ENCODE data around the gene SLC25A29.

SLC25A29 gene

GRCh38 chr14:100252684-100253083 is 53.6 kb downstream of the SLC25A29 start:
- DNase-seq (ENCODE audit: low spot score): no peak
- in situ Hi-C loops (cut with MboI; ENCODE audit: low sequenced_read_pairs, unreplicated experiment): no loop called here
- no peak for TF ChIP-seq CTCF (IDR thresholded peaks at IDR 0.05; ENCODE audit: borderline replicate concordance, control extremely low read depth, extremely low read depth, insufficient read depth, missing control alignments)

- no peak for DNase-seq (ENCODE audit: low spot score)
- no peak for TF ChIP-seq CTCF (IDR thresholded peaks at IDR 0.05; ENCODE audit: borderline replicate concordance, control extremely low read depth, extremely low read depth, insufficient read depth, missing control alignments)
- in situ Hi-C loops (cut with MboI; ENCODE audit: low sequenced_read_pairs, unreplicated experiment): no loop called here
Measured at GRCh38 chr14:100250732-100251465, 55.3 kb downstream of the SLC25A29 start.

GRCh38 chr14:100246809-100247428 is 59.3 kb downstream of the SLC25A29 start:
- TF ChIP-seq CTCF (IDR thresholded peaks at IDR 0.05; ENCODE audit: borderline replicate concordance, control extremely low read depth, extremely low read depth, insufficient read depth, missing control alignments): no peak
- DNase-seq (ENCODE audit: low spot score): no peak
- in situ Hi-C loops (cut with MboI; ENCODE audit: low sequenced_read_pairs, unreplicated experiment): no loop called here

- DNase-seq (ENCODE audit: low spot score): no peak
- TF ChIP-seq CTCF (IDR thresholded peaks at IDR 0.05; ENCODE audit: borderline replicate concordance, control extremely low read depth, extremely low read depth, insufficient read depth, missing control alignments): no peak
- in situ Hi-C loops (cut with MboI; ENCODE audit: low sequenced_read_pairs, unreplicated experiment): no loop called here
Measured at GRCh38 chr14:100243020-100243419, 63.2 kb downstream of the SLC25A29 start.

GRCh38 chr14:100241279-100241678 is 65.0 kb downstream of the SLC25A29 start:
- in situ Hi-C loops (cut with MboI; ENCODE audit: low sequenced_read_pairs, unreplicated experiment): no loop called here

More at GRCh38 chr14:100241279-100241678, 65.0 kb downstream of the SLC25A29 start:
- DNase-seq (ENCODE audit: low spot score): no peak
- no peak for TF ChIP-seq CTCF (IDR thresholded peaks at IDR 0.05; ENCODE audit: borderline replicate concordance, control extremely low read depth, extremely low read depth, insufficient read depth, missing control alignments)

All from GM13976 (cell line).